Trophoblast cell (in vitro differentiated cells and primary cell): Measurements from ENCODE around the gene DGKB.

ENCODE experiments used
- DNase-seq, 2 donors: peaks; one replicate each; pipeline ENCODE4 v3.0.0-alpha.2; 2016
- H2AFZ ChIP-seq: 2 replicates; pipeline ENCODE4 v1.6.1; 2013; ENCODE audit warnings: low read length, moderate library complexity, mild to moderate bottlenecking; ENCODE audit not compliant: insufficient read depth, poor library complexity
- H2AK5ac ChIP-seq: 2 replicates; pipeline ENCODE4 v1.6.1; 2013; ENCODE audit warnings: mild to moderate bottlenecking, low read length
- H2BK120ac ChIP-seq: 2 replicates; pipeline ENCODE4 v1.6.1; 2013; ENCODE audit warnings: low read length, mild to moderate bottlenecking, moderate library complexity; ENCODE audit not compliant: insufficient read depth, poor library complexity
- H2BK12ac ChIP-seq: 2 replicates; pipeline ENCODE4 v1.6.1; 2013; ENCODE audit warnings: mild to moderate bottlenecking, low read length, moderate library complexity
- H2BK5ac ChIP-seq: 2 replicates; pipeline ENCODE4 v1.6.1; 2013; ENCODE audit warnings: low read length, low read depth, moderate library complexity, mild to moderate bottlenecking; ENCODE audit not compliant: poor library complexity
- H3K14ac ChIP-seq: 2 replicates; pipeline ENCODE4 v1.6.1; 2013; ENCODE audit warnings: mild to moderate bottlenecking, low read length
- H3K18ac ChIP-seq: 2 replicates; pipeline ENCODE4 v1.6.1; 2013; ENCODE audit warnings: mild to moderate bottlenecking, low read length
- H3K23ac ChIP-seq: 2 replicates; pipeline ENCODE4 v1.6.1; 2013; ENCODE audit warnings: low read length
- H3K27ac ChIP-seq: 2 replicates; pipeline ENCODE4 v1.5.1; 2013; ENCODE audit warnings: low read depth, mild to moderate bottlenecking, inconsistent platforms, low read length, moderate library complexity
- H3K27me3 ChIP-seq: 2 replicates; pipeline ENCODE4 v1.6.1; 2013; ENCODE audit warnings: inconsistent platforms, mild to moderate bottlenecking, low read length, moderate library complexity; ENCODE audit not compliant: insufficient read depth
- H3K36me3 ChIP-seq, 2 experiments: 1 replicate in 1 of 2; 2 replicates in 1 of 2; pipeline ENCODE4 v1.6.1; 2013; ENCODE audit warnings: low read length in 2 of 2, mild to moderate bottlenecking in 2 of 2, moderate library complexity in 1 of 2; ENCODE audit not compliant: insufficient read depth in 2 of 2, control insufficient read depth in 1 of 2
- H3K4ac ChIP-seq: 2 replicates; pipeline ENCODE4 v1.6.1; 2013; ENCODE audit warnings: low read depth, mild to moderate bottlenecking, low read length, moderate library complexity
- H3K4me1 ChIP-seq, 2 experiments: 1 replicate in 1 of 2; 2 replicates in 1 of 2; pipeline ENCODE4 v1.6.1; 2013; ENCODE audit warnings: low read length in 2 of 2, mild to moderate bottlenecking in 2 of 2, moderate library complexity in 1 of 2; ENCODE audit not compliant: insufficient read depth in 2 of 2, control insufficient read depth in 1 of 2
- H3K4me2 ChIP-seq: 2 replicates; pipeline ENCODE4 v1.6.1; 2013; ENCODE audit warnings: inconsistent platforms, mild to moderate bottlenecking, low read length, moderate library complexity
- H3K4me3 ChIP-seq: 2 replicates; pipeline ENCODE4 v1.5.1; 2013; ENCODE audit warnings: mild to moderate bottlenecking, low read depth, low read length, inconsistent platforms
- H3K79me1 ChIP-seq: one replicate; pipeline ENCODE4 v1.6.1; 2013; ENCODE audit warnings: low read length
- H3K79me2 ChIP-seq: 2 replicates; pipeline ENCODE4 v1.6.1; 2013; ENCODE audit warnings: low read length, mild to moderate bottlenecking; ENCODE audit not compliant: control insufficient read depth, insufficient read depth, poor library complexity
- H3K9ac ChIP-seq: 2 replicates; pipeline ENCODE4 v1.6.1; 2013; ENCODE audit warnings: mild to moderate bottlenecking, low read length
- H3K9me3 ChIP-seq: 2 replicates; pipeline ENCODE4 v1.6.1; 2013; ENCODE audit warnings: low read depth, mild to moderate bottlenecking, control low read depth, inconsistent platforms, low read length; ENCODE audit not compliant: insufficient read depth
- H4K12ac ChIP-seq: 2 replicates; pipeline ENCODE4 v1.6.1; 2013; ENCODE audit warnings: low read depth, mild to moderate bottlenecking, low read length, moderate library complexity
- H4K8ac ChIP-seq: 2 replicates; pipeline ENCODE4 v1.6.1; 2013; ENCODE audit warnings: low read depth, mild to moderate bottlenecking, low read length, moderate library complexity
- H4K91ac ChIP-seq: one replicate; pipeline ENCODE4 v1.6.1; 2013; ENCODE audit warnings: low read depth, mild to moderate bottlenecking, low read length, moderate library complexity
- WGBS: extraction: QIAGEN DNeasy Blood & Tissue Kit; methylation state at CpG from one replicate; pipeline ENCODE4 v1.1.7; 2013; ENCODE audit warnings: missing lambda C conversion rate; ENCODE audit not compliant: insufficient read length, insufficient coverage; ENCODE audit errors: extremely low coverage; 5-methylcytosine and 5-hydroxymethylcytosine counted together

The DGKB gene

DNA sequence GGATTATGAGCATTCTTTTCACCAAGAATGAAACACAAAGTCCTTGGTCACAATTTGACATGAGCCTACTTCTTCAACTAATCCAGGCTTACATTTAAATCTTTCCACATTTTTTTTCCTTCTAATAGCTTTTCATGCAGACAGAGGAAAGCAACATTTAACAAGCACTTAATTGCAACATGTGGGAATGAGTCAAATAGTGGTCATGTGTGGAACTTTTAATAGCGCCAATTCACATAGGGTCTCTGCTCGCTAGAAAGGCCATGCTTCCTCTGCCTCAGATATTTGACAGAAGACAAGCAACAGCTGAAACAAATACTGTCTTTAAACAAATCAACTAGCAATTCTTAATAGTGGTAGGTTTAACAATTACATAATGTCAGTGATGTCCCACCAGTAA lies 627.2 kb downstream of the DGKB start:
- H3K9ac ChIP-seq = no peak overlapping the region
- no peaks in the 10 kb centered on the region for H3K9me3 ChIP-seq
- H2BK5ac ChIP-seq = no peak overlapping the region
- H3K4me1 ChIP-seq = no peaks in the 10 kb centered on the region
- no peak overlapping the region for H2BK120ac ChIP-seq
- H3K79me2 ChIP-seq = no peaks in the 10 kb centered on the region
- no peak overlapping the region for H4K8ac ChIP-seq
- H3K23ac ChIP-seq = no peak overlapping the region
- no peak overlapping the region for H3K4me2 ChIP-seq
- DNase-seq = no peak
- no peaks in the 10 kb centered on the region for H3K27me3 ChIP-seq
- no peak overlapping the region for H4K91ac ChIP-seq
- H4K12ac ChIP-seq = no peak overlapping the region
- H3K4me3 ChIP-seq = no peak overlapping the region
- no peak overlapping the region for H2AK5ac ChIP-seq
- H3K27ac ChIP-seq = no peak overlapping the region
- no peak overlapping the region for H2AFZ ChIP-seq
- no CpG with 5 or more reads among the region's 2 CpGs for WGBS
- H3K14ac ChIP-seq = no peak overlapping the region
- no peak overlapping the region for H2BK12ac ChIP-seq
- H3K36me3 ChIP-seq = no peaks in the 10 kb centered on the region
- no peaks in the 10 kb centered on the region for H3K79me1 ChIP-seq
- H3K4ac ChIP-seq = no peak overlapping the region
- H3K18ac ChIP-seq = no peak overlapping the region

DNA sequence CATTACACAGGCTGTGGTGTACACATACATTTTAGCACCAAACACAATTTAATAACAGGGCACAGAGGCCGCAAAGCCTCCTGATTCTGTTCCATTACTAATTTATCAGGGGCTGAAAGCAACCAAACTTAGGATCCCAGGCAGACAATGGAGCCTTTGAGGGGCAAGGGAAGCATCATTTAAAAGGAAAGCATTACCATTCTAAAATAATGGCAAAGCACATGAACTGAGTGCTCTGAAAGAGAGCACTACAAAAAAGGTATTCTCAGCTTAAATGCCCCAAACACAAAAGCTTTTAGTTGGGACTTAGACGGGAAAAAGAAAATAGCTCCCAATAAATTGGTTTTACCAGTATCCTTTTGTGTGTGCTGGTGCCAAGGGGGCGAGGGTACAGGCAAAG lies 631.1 kb downstream of the DGKB start:
- H3K4ac ChIP-seq = no peak overlapping the region
- no peak overlapping the region for H2BK120ac ChIP-seq
- WGBS = no CpG with 5 or more reads among the region's 3 CpGs

DNA sequence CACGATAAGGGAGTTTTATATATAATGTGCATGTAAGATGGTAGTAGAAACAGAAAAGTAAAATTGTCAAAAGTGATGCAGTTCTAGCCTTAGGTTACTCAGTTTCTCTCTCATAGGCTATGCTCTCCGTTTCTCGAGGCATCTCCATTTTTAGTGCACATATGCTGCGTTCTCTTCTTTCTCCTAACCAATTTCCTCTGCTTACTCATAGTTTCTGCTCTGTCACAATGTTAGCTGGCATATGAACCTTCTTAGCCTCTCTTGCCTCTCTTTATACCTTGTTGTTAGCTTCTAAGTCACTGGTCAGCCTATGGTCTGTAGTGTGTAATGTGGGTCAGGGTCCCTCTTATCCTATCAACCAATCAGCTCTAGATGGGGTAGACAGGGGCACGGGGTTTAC lies 632.5 kb downstream of the DGKB start:
- no peak overlapping the region for H2BK5ac ChIP-seq
- no peak overlapping the region for H3K9ac ChIP-seq

More for the DNA sequence above, 631.1 kb downstream of the DGKB start:
- Histone ChIP-seq H4K8ac (no peak overlapping the region), H3K79me1 (no peaks in the 10 kb centered on the region), H3K27me3 (no peaks in the 10 kb centered on the region), H3K4me1 (no peaks in the 10 kb centered on the region), H2BK12ac (no peak overlapping the region), H3K4me2 (no peak overlapping the region), H2AK5ac (no peak overlapping the region), H3K9ac (no peak overlapping the region), H2AFZ (no peak overlapping the region), H3K36me3 (no peaks in the 10 kb centered on the region), H3K23ac (no peak overlapping the region), H3K27ac (no peak overlapping the region), H3K4me3 (no peak overlapping the region), H3K79me2 (no peaks in the 10 kb centered on the region), H3K9me3 (no peaks in the 10 kb centered on the region), H4K91ac (no peak overlapping the region), H3K18ac (no peak overlapping the region), H3K14ac (no peak overlapping the region), H4K12ac (no peak overlapping the region), H2BK5ac (no peak overlapping the region)
- DNase-seq = no peak

DNA sequence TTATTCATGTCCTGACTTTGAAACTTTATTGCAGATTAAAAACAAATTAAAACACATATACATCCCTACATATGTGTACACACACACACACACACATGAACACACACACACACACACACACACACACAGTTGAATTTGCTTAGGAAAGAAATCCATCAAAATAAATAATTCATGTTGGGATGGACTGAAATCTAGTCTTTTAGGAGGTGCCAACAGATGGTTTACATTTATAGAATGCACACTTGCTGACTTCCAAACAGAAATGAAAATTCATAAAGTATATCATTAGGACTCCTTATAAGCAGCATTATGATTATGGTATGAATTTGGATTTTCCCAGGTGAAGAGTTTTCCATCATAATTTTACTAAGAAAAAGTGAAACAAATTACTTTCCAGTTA lies 642.5 kb downstream of the DGKB start:
- Histone ChIP-seq H2BK5ac (no peak overlapping the region), H3K4me2 (no peak overlapping the region), H4K12ac (no peak overlapping the region), H3K9me3 (no peaks in the 10 kb centered on the region), H3K4ac (no peak overlapping the region), H2AK5ac (no peak overlapping the region), H3K9ac (no peak overlapping the region), H3K79me1 (no peaks in the 10 kb centered on the region), H3K27me3 (no peaks in the 10 kb centered on the region), H4K8ac (no peak overlapping the region), H3K79me2 (no peaks in the 10 kb centered on the region), H2BK12ac (no peak overlapping the region), H3K4me3 (no peak overlapping the region), H3K14ac (no peak overlapping the region), H3K36me3 (no peaks in the 10 kb centered on the region), H4K91ac (no peak overlapping the region), H2AFZ (no peak overlapping the region), H3K23ac (no peak overlapping the region), H2BK120ac (no peak overlapping the region), H3K27ac (no peak overlapping the region), H3K4me1 (no peaks in the 10 kb centered on the region), H3K18ac (no peak overlapping the region)
- DNase-seq = no peak

More for the DNA sequence above, 632.5 kb downstream of the DGKB start:
- H3K4me1 ChIP-seq = no peaks in the 10 kb centered on the region
- no peak overlapping the region for H3K4ac ChIP-seq
- no peak overlapping the region for H4K8ac ChIP-seq
- H4K91ac ChIP-seq = no peak overlapping the region
- H3K23ac ChIP-seq = no peak overlapping the region
- no peak overlapping the region for H3K14ac ChIP-seq
- no peaks in the 10 kb centered on the region for H3K79me2 ChIP-seq
- no peak overlapping the region for H3K4me3 ChIP-seq
- no peak overlapping the region for H2BK120ac ChIP-seq
- DNase-seq = no peak
- no peaks in the 10 kb centered on the region for H3K36me3 ChIP-seq
- H3K18ac ChIP-seq = no peak overlapping the region
- H3K27me3 ChIP-seq = no peaks in the 10 kb centered on the region
- no peak overlapping the region for H4K12ac ChIP-seq
- WGBS = no CpG with 5 or more reads among the region's 5 CpGs
- H2AK5ac ChIP-seq = no peak overlapping the region
- H3K9me3 ChIP-seq = no peaks in the 10 kb centered on the region
- H2AFZ ChIP-seq = no peak overlapping the region
- H3K27ac ChIP-seq = no peak overlapping the region
- no peaks in the 10 kb centered on the region for H3K79me1 ChIP-seq
- H3K4me2 ChIP-seq = no peak overlapping the region
- H2BK12ac ChIP-seq = no peak overlapping the region
